HG03571 (cell line): ENCODE measurements around the gene KIZ.

Experiments
- ATAC-seq: cut with Tn5 transposase; IDR thresholded peaks from one replicate; pipeline ENCODE4 v1.9.1; 2021; ENCODE audit not compliant: unreplicated experiment

The KIZ gene

GRCh38 chr20:21173485-21173884, 47.6 kb downstream of the KIZ start:
- ATAC-seq = no peak

GRCh38 chr20:21174516-21175239, 48.8 kb downstream of the KIZ start:
- no peak for ATAC-seq

DNA sequence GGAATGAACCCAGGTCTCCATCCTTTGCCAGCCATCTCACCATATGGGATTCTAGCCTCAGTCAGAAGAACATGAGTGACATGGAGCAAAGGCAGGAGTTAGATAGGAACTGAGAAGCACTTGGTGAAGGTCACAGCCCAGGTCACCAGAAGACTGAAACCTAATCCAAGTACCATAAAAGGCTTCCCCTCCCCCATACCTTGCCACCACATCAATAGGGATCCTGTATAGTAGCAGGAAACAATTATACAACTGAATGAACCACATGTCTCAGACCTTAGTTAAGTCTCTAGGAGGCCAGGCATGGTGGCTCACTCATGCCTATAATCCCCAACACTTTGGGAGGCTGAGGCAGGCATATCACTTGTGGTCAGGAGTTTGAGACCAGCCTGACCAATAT, 49.6 kb downstream of the KIZ start:
- ATAC-seq = no peak

- ATAC-seq = no peak
These were observed 51.9 kb downstream of the KIZ start for GRCh38 chr20:21177767-21178166.

DNA sequence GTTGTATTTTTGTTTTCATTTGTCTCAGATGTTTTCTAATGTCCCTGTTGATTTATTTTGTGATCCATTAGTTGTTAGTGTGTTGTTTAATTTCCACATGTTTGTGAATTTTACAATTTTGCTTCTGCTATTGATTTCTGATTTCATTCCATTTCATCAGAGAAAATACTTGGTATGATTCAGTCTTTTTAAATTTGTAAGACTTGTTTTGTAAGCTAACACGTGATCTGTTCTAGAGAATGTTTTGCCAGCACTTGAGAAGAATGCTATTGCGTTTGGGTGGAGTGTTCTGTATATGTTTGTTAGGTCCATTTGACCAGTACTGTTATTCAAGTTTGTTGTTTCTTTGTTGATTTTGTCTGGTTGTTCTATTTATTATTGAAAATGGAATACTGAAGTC, 53.9 kb downstream of the KIZ start:
- ATAC-seq = no peak

DNA sequence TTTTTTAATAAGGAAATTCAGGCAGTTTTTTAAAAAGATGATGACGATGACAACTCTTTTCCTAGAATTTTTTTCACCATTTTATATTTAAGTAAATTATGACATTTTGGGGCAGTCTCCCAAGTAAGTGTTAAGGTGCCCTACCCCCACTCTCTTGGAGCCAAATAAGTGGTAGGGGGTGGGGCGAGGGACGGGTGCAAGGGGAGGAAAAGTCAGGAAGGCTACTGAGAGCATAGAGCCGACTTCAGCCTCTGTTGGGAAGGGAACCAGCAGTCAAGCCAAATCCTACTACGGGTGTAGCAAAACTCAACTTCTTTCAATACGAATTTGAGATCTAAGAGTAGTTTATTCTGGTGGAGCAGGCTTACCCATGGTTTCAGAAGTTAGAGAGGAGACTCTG, 54.4 kb downstream of the KIZ start:
- no peak for ATAC-seq

GRCh38 chr20:21181028-21181427, 55.1 kb downstream of the KIZ start:
- ATAC-seq = no peak

GRCh38 chr20:21182832-21183563, 57.1 kb downstream of the KIZ start:
- no peak for ATAC-seq

- no peak for ATAC-seq
These were observed 57.8 kb downstream of the KIZ start for GRCh38 chr20:21183722-21184121.

- ATAC-seq = no peak
These were observed 58.9 kb downstream of the KIZ start for GRCh38 chr20:21184819-21185218.

DNA sequence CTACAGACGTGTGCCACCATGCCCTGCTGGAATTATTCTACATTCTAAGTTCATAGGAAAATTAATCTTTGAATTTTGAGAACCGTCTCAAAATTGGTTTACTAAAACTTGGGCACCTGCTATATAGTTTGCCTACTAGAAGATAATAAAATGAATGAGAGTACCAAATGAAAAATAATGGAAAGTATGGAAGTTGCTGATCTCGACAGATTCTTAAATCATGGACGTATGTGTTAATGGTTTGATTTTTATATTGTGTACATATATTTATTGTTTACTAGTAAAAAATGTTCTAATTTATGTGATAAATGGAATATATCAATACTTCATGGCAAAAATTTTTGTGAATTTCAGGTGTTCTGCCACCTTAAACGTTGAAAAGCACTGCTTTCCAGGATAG, 60.0 kb downstream of the KIZ start:
- no peak for ATAC-seq

GRCh38 chr20:21189761-21190523, 64.1 kb downstream of the KIZ start:
- no peak for ATAC-seq

DNA sequence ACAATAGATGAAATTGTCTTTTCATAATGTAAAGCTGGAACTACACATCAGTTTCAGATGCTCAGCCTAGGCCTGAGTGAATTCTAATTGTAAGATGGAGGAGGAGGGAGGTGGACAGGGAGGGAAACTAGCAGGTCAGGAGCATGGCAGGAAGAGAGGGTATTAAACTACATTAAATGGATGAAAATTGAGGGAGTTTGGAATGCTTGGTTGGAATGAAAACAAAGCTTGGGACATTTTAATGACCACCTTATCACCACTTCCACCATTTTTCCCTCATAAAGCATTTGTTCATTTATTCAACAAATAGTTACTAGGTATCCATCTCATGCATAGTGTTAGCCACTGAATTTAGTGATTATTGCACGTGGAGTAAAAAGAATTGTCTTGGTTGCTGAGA, 65.0 kb downstream of the KIZ start:
- ATAC-seq = no peak

DNA sequence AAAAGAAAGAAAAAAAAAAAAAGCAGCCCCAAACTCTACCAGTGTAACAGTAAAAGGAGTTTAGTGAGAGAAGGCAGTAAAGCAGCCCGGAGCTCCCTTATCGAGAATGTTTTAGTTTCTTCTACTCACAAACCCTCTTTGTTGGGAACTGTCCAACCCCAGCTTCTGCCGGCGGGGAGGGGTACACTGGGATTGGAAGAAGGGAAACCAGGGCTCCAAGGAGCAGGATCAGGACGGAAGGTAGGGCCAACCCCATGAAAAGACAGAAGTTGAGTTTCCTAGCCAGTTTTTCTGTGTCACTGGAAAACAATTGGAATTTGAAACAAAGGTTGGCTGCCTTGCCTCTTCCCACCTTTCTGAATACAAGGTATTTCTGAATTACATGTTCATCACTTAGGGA, 66.0 kb downstream of the KIZ start:
- no peak for ATAC-seq

- no peak for ATAC-seq
These were observed 76.4 kb downstream of the KIZ start for GRCh38 chr20:21202259-21202658.

- ATAC-seq = no peak
These were observed 77.3 kb downstream of the KIZ start for GRCh38 chr20:21203088-21203656.

- ATAC-seq = no peak
These were observed 80.7 kb downstream of the KIZ start for GRCh38 chr20:21206584-21206983.

- ATAC-seq = no peak
These were observed 83.1 kb downstream of the KIZ start for GRCh38 chr20:21208999-21209398.

DNA sequence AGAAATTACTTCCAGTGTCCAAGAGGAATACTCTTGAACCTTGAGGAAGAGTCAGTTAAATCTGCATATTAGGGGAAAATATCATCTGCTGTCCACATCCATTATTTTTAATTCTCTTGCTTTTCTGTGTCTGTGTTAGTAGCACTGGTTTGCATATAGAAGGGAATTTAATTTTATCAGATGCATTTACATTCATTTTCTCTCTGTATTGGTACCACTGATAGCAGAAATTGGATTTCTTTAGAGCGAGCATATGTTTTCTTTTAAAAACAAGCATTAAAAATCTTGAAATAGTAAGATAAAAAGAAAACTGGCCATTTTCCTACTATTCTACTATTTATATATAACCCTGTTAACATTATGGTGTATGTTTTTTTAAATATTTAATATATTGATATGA, 83.8 kb downstream of the KIZ start:
- ATAC-seq = no peak

GRCh38 chr20:21213691-21214090, 87.8 kb downstream of the KIZ start:
- ATAC-seq = no peak

- no peak for ATAC-seq
These were observed 88.5 kb downstream of the KIZ start for GRCh38 chr20:21214431-21214830.

DNA sequence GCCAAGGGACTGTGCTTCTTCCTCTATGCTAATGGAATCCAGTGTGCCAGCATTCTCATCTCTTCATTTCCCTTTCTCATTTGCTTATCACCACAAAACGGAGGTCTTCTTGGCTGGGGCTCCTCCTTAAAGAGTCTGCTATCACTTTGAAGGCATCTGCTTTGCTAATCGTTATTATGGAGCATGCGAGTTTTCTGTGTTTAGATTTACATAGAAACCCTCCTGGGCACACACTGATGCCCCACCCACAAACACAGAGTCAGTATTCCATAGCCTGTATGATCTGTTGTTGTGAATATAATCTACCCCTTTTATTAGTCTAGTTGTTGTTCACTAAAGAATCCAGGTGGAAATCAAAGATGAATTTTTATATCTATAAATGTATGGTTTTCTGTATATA, 93.8 kb downstream of the KIZ start:
- no peak for ATAC-seq
